GM18508 (cell line): Measurements from ENCODE around the gene CSAD.
A peak's percentile ranks its signal among the peaks of the same experiment; 100 is the strongest.
"Not testable (repeated sequence)": the region's sequence is repeated elsewhere in the genome, so short reads cannot be mapped to it uniquely, and the experiment has no call there.

Experiments used
- ATAC-seq: cut with Tn5 transposase; IDR thresholded peaks from one replicate; pipeline ENCODE4 v1.9.1; 2021; ENCODE audit warnings: moderate number of reproducible peaks; ENCODE audit not compliant: insufficient read depth, unreplicated experiment

The CSAD gene

GRCh38 chr12:53219292-53219955, 38.7 kb upstream of the CSAD start:
- ATAC-seq = no peak

DNA sequence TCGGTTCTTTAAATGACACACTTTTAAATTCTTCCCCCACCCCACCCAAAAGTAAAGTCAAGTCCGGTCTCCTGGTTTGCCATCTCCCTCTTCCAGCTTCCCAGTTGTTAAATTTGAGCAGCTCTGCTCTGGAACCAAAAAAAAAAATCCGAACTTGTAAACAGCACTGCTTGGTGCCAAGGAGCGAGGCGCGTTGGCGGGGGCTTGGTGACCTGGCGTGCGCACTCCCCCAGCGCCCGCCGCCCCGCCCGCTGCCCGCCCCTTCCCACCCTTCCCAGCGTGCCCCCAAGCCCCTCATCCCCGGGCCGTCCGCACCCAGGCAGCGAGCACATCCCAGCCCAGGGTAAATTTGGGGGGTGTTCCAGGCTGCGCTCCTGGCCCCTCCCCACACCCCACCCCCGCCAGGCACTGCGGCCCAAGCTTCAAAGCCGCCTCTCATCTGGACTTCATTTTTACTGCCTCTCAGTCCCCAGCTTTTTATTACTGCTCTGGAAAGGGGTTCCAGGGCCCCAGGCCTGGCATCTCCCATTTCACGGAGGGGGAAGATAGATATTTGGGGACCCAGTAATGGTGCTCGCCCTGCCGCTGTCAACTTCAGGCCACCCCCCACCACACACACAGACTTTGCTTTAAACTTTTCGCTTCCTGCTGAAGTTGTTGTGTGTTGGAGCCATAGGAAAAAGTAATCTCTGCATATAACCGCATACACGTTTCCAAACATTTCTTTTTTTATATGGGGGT, 38.0 kb upstream of the CSAD start:
- no peak for ATAC-seq

DNA sequence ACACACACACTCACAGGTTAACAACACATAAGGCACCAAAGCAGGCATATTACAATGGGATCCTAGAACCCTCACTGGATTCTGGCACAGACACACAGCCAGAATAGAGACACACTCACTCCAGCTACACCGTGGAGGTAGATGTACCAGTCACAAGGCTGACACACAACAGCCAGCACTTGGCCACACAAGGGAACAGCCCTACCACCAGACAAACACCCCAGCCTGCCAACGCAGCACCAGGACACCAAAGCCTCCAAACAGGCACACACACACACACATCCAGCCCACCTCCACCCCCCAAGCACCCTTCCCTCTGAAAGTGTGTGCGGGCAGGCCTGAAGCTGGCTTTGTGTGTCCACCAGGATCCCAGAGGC, 37.2 kb upstream of the CSAD start:
- ATAC-seq = no peak

- no peak for ATAC-seq
Observed at GRCh38 chr12:53217051-53217930, 36.6 kb upstream of the CSAD start.

- ATAC-seq = no peak
Observed at GRCh38 chr12:53215497-53215896, 34.8 kb upstream of the CSAD start.

- no peak for ATAC-seq
Observed at GRCh38 chr12:53214687-53215455, 34.1 kb upstream of the CSAD start.

DNA sequence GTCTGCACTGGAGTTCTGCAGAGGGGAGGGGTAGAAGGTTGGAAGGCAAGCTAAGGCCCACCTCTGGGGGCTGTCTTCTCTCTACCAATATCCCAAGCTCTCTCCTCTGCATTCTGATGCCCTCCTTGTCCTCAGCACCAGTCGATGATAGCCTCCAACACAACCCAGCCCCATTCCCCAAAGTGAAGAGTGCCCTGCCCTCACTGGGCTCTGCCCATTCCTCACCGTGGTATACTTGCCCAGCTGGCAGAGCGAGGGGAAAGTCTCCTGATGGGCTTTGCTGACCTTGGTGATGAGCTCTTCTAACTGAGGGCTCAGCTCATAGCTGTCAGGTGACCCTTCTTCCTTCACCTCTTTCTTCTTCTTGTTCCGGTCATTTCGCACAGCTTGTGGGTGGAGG, 33.5 kb upstream of the CSAD start:
- ATAC-seq = no peak

GRCh38 chr12:53213348-53213747, 32.6 kb upstream of the CSAD start:
- no peak for ATAC-seq

DNA sequence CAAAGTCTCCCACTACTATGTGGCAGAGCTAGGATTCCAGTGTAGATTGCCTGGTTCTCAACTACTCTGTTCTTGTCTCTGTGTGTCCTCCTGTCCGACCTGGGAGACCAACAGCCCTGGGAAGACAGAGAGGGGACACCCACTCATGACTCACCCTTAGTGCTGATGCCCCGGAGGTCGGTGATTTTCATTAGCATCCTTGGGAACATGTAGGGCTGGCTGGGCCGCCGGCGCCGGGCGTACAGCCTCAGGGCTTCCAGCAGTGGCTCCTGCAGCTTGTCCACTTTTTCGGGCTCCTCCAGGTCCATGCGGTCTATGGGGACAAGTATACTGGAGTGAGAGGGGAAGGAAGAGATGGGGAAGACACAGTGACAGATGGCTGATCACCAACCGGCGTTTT, 32.2 kb upstream of the CSAD start:
- no peak for ATAC-seq

- no peak for ATAC-seq
Observed at GRCh38 chr12:53211476-53212381, 31.0 kb upstream of the CSAD start.

- no peak for ATAC-seq
Observed at GRCh38 chr12:53210843-53211242, 30.1 kb upstream of the CSAD start.

DNA sequence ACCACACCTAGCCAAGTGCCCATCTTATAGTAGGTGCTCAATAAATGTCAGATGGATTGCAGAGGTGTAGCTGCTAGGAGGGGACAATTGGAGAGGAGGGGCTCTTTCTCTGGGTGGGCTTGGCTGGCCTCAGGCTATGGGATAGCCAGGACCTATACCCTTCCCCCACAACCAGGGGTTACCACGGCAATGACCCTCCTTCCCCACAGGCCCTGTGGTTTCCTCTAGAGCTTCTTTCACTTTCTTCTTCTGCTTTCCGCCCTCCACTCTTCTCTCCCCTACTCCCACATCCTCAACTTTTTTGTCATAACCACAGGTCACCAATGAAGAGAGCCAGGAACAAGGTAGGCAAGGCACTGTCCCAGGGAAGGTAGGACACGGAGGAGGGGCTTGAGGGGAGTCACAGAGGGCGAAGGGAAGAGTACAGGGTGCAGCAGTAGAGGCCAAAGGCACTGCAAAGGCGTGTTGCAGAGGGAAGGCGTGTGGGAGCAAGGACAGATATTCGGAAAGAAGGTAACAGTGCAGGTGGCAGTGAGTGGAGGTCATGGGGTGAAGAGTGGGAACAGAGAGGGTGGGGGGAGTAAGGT, 28.2 kb upstream of the CSAD start:
- no peak for ATAC-seq

DNA sequence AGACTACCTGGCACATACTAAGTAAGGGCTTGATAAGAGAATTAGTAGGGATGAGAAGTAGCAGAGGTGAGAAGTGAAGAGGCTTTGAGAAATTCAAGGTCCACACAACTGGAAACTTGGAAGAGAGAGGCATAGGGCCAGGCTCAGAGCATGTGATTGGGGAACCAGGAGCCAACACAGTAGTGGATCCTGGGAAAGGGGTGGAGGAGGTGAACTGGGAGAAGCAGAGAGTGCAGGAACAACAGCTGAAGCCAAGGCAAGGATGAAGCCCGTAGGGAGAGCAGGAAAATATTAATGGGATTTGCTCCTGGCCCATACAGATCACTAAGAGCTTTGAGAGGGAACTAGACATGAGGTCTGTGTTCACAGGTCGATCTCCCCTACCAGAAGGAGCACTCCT, 27.7 kb upstream of the CSAD start:
- ATAC-seq = no peak

GRCh38 chr12:53207042-53207441, 26.3 kb upstream of the CSAD start, which contains the start of gene ITGB7:
TSS of gene ITGB7 (minus strand) at chr12:53207251. CDS start at chr12:53200443, 6,808 bp downstream.
- ATAC-seq = no peak

DNA sequence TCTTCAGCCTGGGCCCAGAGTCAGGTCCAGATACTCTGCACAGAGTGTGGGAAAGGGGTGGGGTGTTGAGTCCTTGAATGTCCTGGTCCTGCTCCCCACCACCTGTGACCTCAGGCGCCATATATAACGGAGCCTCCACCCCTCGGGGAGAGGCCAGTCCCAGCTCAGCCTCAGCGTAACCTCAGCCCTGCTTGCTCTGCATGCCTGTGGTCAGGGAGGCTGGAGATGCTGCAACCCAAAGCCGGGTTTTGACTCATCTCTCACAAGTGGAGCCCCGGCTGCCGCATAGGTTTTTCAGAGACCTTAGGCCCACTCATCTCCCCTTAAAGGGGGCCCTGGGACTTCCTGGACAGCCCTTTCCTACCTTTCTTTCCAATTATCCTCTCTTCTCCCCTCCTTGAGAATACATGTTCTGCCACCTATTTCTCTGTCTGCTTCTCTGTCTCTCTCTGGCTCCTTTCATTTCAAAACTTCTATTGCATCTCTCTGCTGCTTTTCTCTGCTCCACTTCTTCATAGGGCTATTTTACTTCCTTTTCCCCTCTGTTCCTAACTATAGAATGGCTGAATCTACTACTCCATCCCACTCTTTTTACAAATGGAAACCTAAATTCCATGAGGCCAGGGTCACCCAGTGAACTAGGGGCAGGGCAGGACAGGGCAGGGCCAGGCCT, 25.2 kb upstream of the CSAD start:
- peak; percentile 36 for ATAC-seq

- no peak for ATAC-seq
Observed at GRCh38 chr12:53204351-53204750, 23.6 kb upstream of the CSAD start.

DNA sequence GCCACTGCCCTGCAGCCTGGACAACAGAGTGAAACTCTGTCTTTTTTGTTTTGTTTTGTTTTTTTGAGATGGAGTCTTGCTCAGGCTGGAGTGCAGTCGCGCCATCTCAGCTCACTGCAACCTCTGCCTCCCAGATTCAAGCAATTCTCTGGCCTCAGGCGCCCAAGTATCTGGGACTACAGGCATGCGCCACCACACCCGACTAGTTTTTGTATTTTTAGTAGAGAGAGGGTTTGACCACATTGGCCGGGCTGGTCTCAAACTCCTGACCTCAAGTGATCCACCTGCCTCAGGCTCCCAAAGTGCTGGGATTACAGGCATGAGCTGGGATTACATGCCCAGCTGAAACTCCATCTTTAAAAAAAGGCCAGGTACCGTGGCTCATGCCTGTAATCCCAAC, 21.6 kb upstream of the CSAD start:
- not testable (repeated sequence) for ATAC-seq

DNA sequence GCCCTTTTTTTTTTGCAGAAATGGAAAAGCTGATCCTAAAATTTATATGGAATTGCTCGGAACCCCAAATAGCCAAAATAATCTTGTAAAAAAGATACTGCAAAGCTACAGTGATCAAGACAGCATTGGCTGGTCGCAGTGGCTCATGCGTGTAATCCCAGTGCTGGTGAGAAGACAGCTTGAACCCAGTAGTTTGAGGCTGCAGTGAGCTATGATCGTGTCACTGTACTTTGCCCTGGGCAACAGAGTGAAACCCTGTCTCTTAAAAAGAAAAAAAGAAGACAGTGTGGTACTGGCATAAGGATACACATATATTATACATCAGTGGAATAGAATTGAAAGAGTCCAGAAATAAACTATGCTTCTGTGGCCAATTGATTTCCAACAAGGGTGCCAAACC, 20.9 kb upstream of the CSAD start:
- no peak for ATAC-seq

DNA sequence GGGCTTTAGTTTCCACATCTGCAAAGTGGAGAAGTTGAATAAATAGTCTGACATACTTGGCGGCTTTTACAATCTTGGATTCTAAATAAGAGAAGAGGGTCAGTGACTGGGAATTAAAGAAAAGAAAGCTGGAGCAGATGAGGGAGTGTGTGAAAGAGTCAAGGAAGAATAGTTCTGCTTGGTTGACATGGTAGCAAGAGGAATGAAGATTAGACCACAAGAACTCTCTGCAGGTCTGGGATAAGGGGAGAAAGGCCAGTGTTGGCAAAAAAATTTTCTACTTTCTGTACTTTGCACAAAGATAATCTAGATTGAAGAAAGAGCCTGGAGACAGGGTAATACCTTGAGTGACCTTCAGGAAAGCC, 20.4 kb upstream of the CSAD start:
- no peak for ATAC-seq
